Ovary (tissue), 3 donors: ENCODE results near the gene AFF2.

ENCODE experiments used
- EP300 ChIP-seq: sonication (generic); formaldehyde crosslinking; IDR thresholded peaks from one replicate; pipeline ENCODE4 v1.6.1; 2017; ENCODE audit warnings: antibody characterized with exemption
- TF ChIP-seq, protein P1 (sequence below), 3 donors: fragments of 450-650 bp in 2 of 3; fragments of 200-600 bp in 1 of 3; IDR thresholded peaks; one replicate each; pipeline versions ENCODE4 v1.5.1 to v1.8.0; 2016 to 2022; ENCODE audit warnings: antibody characterized with exemption in 3 of 3, mild to moderate bottlenecking in 1 of 3
- donor health status: DM: no; HTN: no; CAD: no.

DNA sequence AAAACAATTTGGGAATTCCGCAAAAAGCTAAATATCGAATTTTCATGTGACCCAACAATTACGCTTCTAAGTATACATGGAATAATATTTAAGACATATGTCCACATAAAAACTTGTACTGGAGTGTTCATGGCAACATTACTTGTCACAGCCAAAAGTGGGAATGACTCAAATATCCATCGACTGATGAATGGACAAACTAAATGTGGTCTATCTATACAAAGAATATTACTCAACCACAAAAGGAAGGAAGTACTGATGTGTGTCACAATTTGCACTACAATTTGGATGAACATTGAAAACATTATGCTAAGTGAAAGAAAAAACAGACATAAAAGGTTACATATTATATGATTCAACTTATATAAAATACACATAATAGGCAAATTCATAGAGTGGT is 71.9 kb downstream of the AFF2 start:
- TF ChIP-seq, protein P1, sequence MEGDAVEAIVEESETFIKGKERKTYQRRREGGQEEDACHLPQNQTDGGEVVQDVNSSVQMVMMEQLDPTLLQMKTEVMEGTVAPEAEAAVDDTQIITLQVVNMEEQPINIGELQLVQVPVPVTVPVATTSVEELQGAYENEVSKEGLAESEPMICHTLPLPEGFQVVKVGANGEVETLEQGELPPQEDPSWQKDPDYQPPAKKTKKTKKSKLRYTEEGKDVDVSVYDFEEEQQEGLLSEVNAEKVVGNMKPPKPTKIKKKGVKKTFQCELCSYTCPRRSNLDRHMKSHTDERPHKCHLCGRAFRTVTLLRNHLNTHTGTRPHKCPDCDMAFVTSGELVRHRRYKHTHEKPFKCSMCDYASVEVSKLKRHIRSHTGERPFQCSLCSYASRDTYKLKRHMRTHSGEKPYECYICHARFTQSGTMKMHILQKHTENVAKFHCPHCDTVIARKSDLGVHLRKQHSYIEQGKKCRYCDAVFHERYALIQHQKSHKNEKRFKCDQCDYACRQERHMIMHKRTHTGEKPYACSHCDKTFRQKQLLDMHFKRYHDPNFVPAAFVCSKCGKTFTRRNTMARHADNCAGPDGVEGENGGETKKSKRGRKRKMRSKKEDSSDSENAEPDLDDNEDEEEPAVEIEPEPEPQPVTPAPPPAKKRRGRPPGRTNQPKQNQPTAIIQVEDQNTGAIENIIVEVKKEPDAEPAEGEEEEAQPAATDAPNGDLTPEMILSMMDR (IDR thresholded peaks at IDR 0.05), result no peak
- TF ChIP-seq EP300, result no peak
